GM12801 (cell line): ENCODE results near the gene ZIK1.

Experiments used
- CTCF ChIP-seq: IDR thresholded peaks from one replicate; pipeline ENCODE4 v1.5.1; 2011; ENCODE audit warnings: control low read depth; ENCODE audit not compliant: insufficient read length; ENCODE audit errors: extremely low read depth

Gene ZIK1

DNA sequence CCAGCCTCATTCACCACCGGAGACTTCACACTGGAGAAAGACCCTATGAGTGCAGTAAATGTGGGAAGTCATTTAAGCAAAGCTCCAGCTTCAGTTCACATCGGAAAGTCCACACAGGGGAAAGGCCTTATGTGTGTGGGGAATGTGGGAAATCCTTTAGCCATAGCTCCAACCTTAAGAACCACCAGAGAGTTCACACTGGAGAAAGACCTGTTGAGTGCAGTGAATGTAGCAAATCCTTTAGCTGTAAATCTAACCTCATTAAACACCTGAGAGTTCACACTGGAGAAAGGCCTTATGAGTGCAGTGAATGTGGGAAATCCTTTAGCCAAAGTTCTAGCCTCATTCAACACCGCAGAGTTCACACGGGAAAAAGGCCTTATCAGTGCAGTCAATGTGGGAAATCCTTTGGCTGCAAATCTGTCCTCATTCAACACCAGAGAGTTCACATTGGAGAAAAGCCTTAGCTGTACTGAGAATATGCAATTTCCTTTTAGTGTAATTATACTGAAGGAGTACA lies 57.8 kb downstream of the ZIK1 start:
- TF ChIP-seq CTCF: no peak

DNA sequence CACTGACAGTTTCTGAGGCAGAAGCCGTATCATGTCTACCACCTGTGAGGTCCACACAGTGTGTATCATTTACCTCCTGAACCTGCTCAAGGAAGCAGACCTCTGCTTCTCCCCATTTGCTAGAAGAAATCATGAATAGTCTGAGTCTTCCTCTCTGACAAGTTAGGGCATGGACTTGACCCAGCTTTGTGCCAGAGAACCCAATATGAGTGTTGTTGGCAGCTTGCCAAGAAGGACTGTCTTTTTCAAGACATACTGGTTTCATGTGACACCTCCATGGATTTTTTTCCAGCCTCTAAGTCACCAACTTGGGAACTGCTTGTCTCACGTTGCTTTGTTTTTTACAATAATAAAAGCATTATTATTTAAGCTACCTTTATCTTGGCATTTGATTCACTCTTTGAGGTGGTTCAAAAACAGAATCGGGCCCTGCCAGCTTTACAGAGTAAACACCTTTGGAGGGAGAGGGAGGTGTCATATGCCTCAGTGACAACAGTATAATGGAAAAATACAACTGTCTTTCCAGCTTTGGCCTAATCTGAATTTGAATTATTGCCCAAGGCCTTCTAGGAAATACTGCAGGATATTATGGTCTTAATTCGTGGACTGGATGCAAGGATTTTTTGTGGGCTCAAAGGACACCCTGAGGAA lies 58.6 kb downstream of the ZIK1 start:
- TF ChIP-seq CTCF: no peak
